OCI-LY7 (cell line): ENCODE results near the gene RRP9.

Experiments used
- CTCF ChIP-seq: fragments of 200-600 bp; sonication (generic); conservative IDR thresholded peaks from 2 replicates; pipeline ENCODE4 v1.5.1; 2014; ENCODE audit warnings: mild to moderate bottlenecking, antibody characterized with exemption, low read length, moderate library complexity, mixed read lengths
- EZH2phosphoT487 ChIP-seq: fragments of 200-600 bp; sonication (generic); IDR thresholded peaks from 2 replicates; pipeline ENCODE4 v1.6.1; 2018; ENCODE audit warnings: low read depth, borderline replicate concordance, mild to moderate bottlenecking, mixed run types, antibody characterized with exemption, low read length, moderate library complexity, mixed read lengths

GRCh38 chr3:51894391-51894790 lies 47.3 kb downstream of the RRP9 start:
- TF ChIP-seq CTCF (no peak), EZH2phosphoT487 (no peak)
